ENCODE measurements around the gene IGSF21. TPM values are rescaled to one million over a fixed set of nuclear protein-coding genes. Genes with fewer than 3 reads are reported as not detected.

Gene IGSF21
- total RNA-seq, 1 experiment from 2014 or later, result 30.5 TPM

- peak; percentile 46; the same call in 1 of the 2 replicates for TF ChIP-seq AFF4 (CRISPR knock-in tag; IDR thresholded peaks at IDR 0.05; ENCODE audit: borderline replicate concordance)
- TF ChIP-seq SMAD4 (CRISPR knock-in tag; IDR thresholded peaks at IDR 0.05), result 0 out of 2 replicates have a peak, but pooled peaks have one; percentile 44
- TF ChIP-seq MYBL2 (CRISPR knock-in tag; IDR thresholded peaks at IDR 0.05), result peak; percentile 50; the same call in 1 of the 2 replicates
- no peak for TF ChIP-seq ZNF416 (CRISPR knock-in tag; IDR thresholded peaks at IDR 0.05)
- 0 out of 2 replicates have a peak, but pooled peaks have one; percentile 32 for TF ChIP-seq NR2C2 (CRISPR knock-in tag; IDR thresholded peaks at IDR 0.05)
- TF ChIP-seq ATF6 (CRISPR knock-in tag; IDR thresholded peaks at IDR 0.05), result no peak
- TF ChIP-seq GABPB1 (CRISPR knock-in tag; IDR thresholded peaks at IDR 0.05), result no peak
- TF ChIP-seq CREM (CRISPR knock-in tag; IDR thresholded peaks at IDR 0.05), result peak; percentile 72
- no peak for TF ChIP-seq OVOL2 (CRISPR knock-in tag; IDR thresholded peaks at IDR 0.05; ENCODE audit: borderline replicate concordance)
- TF ChIP-seq TEAD4 (CRISPR knock-in tag; IDR thresholded peaks at IDR 0.05), result no peak
- TF ChIP-seq ZNF138 (CRISPR knock-in tag; conservative IDR thresholded peaks at IDR 0.05), result no peak
- no peak for TF ChIP-seq ZNF671 (CRISPR knock-in tag; IDR thresholded peaks at IDR 0.05)
- TF ChIP-seq ZNF281 (CRISPR knock-in tag; IDR thresholded peaks at IDR 0.05), result peak; percentile 38; the same call in 1 of the 2 replicates
- TF ChIP-seq JAZF1 (CRISPR knock-in tag; IDR thresholded peaks at IDR 0.05), result no peak
- TF ChIP-seq SOX15 (CRISPR knock-in tag; IDR thresholded peaks at IDR 0.05), result no peak
- 0 out of 2 replicates have a peak, but pooled peaks have one; percentile 43 for TF ChIP-seq ATF1 (CRISPR knock-in tag; IDR thresholded peaks at IDR 0.05)
- peak; percentile 76; the same call in 1 of the 2 replicates for TF ChIP-seq TP53 (CRISPR knock-in tag; IDR thresholded peaks at IDR 0.05)
- no peak for TF ChIP-seq GRHL2 (CRISPR knock-in tag; IDR thresholded peaks at IDR 0.05; ENCODE audit: insufficient replicate concordance, severe bottlenecking)
- TF ChIP-seq NR3C1 (CRISPR knock-in tag; conservative IDR thresholded peaks at IDR 0.05; ENCODE audit: low read depth), result no peak
- no peak for TF ChIP-seq ZNF396 (CRISPR knock-in tag; IDR thresholded peaks at IDR 0.05; ENCODE audit: borderline replicate concordance)
- TF ChIP-seq HMGXB4 (CRISPR knock-in tag; IDR thresholded peaks at IDR 0.05), result no peak
- TF ChIP-seq FOXJ3 (CRISPR knock-in tag; IDR thresholded peaks at IDR 0.05; ENCODE audit: borderline replicate concordance), result no peak
- peak; percentile 41; the same call in 1 of the 2 replicates for TF ChIP-seq SP1 (CRISPR knock-in tag; conservative IDR thresholded peaks at IDR 0.05)
- no peak for TF ChIP-seq RORB (CRISPR knock-in tag; IDR thresholded peaks at IDR 0.05)
- no peak for TF ChIP-seq NFYB (CRISPR knock-in tag; conservative IDR thresholded peaks at IDR 0.05; ENCODE audit: low read depth)
- TF ChIP-seq IRF2 (CRISPR knock-in tag; IDR thresholded peaks at IDR 0.05; ENCODE audit: borderline replicate concordance, low read depth), result no peak
- TF ChIP-seq, protein P1, sequence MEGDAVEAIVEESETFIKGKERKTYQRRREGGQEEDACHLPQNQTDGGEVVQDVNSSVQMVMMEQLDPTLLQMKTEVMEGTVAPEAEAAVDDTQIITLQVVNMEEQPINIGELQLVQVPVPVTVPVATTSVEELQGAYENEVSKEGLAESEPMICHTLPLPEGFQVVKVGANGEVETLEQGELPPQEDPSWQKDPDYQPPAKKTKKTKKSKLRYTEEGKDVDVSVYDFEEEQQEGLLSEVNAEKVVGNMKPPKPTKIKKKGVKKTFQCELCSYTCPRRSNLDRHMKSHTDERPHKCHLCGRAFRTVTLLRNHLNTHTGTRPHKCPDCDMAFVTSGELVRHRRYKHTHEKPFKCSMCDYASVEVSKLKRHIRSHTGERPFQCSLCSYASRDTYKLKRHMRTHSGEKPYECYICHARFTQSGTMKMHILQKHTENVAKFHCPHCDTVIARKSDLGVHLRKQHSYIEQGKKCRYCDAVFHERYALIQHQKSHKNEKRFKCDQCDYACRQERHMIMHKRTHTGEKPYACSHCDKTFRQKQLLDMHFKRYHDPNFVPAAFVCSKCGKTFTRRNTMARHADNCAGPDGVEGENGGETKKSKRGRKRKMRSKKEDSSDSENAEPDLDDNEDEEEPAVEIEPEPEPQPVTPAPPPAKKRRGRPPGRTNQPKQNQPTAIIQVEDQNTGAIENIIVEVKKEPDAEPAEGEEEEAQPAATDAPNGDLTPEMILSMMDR (IDR thresholded peaks at IDR 0.05), result no peak
- TF ChIP-seq FOXP1 (CRISPR knock-in tag; IDR thresholded peaks at IDR 0.05; ENCODE audit: borderline replicate concordance), result peak; percentile 72; the same call in 1 of the 2 replicates
These were observed 149.0 kb downstream of the IGSF21 start (continued) for GRCh38 chr1:18256282-18257235.

Measured in WTC11 (cell line).